ENCODE measurements around the gene ETHE1. TPM values are rescaled to one million over a fixed set of nuclear protein-coding genes. Genes with fewer than 3 reads are reported as not detected.

The ETHE1 gene
- total RNA-seq, 5 donors from 2014 or later (not counting 1 experiment from before 2014, with no cell fraction given), result 19.1 to 39.4 (median 34.7) TPM

DNA sequence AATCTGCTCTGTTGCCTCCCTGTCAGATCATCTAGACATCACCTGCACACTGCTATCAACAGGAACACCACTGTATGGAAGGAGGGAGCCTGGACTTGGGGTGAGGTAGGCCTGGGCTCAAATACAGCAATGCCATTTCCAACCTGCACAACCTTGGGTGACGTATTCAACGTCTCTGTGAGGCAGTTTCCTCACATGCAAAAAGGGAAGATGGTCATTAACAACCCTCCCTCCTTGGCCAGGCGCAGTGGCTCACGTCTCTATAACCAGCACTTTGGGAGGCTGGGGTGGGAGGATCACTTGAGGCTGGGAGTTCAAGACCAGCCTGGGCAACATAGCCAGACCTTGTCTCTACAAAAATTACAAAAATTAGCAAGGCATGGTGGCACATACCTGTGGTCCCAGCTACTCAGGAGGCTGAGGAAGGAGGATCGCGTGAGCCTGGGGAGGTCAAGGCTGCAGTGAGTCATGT lies 35.3 kb upstream of the ETHE1 start:
- Histone ChIP-seq H3K4me1 (ENCODE audit: control insufficient read depth in 1 of 2, extremely low read depth in 1 of 2, insufficient read depth in 2 of 2, low read length in 2 of 2) (peaks cover 20 to 54% of the 10 kb centered on the region in 2 experiments), H3K27me3 (replicated peaks in 1 of 2; ENCODE audit: control insufficient read depth in 2 of 2, extremely low read depth in 1 of 2, insufficient read depth in 2 of 2, low read length in 1 of 2) (no peaks in the 10 kb centered on the region), H3K4me3 (ENCODE audit: control insufficient read depth in 1 of 2, extremely low read depth in 1 of 2, low read length in 1 of 2) (peak overlapping the region; percentile 22 to 29), H3K27ac (ENCODE audit: low read length) (peak overlapping the region; percentile 93), H3K36me3 (ENCODE audit: control insufficient read depth in 2 of 2, extremely low read depth in 1 of 2, insufficient read depth in 1 of 2, low read length in 1 of 2) (peaks cover 0 to 18% of the 10 kb centered on the region in 2 donors), H3K9me3 (no peaks in the 10 kb centered on the region)
- no CpG with 5 or more reads among the region's 6 CpGs for WGBS (ENCODE audit: insufficient coverage)
- H3K27ac Mint-ChIP-seq, result peak overlapping the region; percentile 96 to 98
- no peaks in the 10 kb centered on the region for H3K27me3 Mint-ChIP-seq
- peak in 2 of 35 experiments; percentile 21 to 38 for DNase-seq
- ChIA-PET POLR2A (no interaction called here), CTCF (no interaction called here)
- H3K4me1 Mint-ChIP-seq, result peaks cover 58 to 64% (median 59%) of the 10 kb centered on the region in 3 donors
- no peaks in the 10 kb centered on the region for H3K9me3 Mint-ChIP-seq
- H3K4me3 Mint-ChIP-seq, result peak overlapping the region; percentile 58 to 84 (median 62)
- H3K36me3 Mint-ChIP-seq, result peaks cover 31% of the 10 kb centered on the region
- peak in 1 of 4 experiments; percentile 4 for ATAC-seq (replicated peaks in 1 of 4)

DNA sequence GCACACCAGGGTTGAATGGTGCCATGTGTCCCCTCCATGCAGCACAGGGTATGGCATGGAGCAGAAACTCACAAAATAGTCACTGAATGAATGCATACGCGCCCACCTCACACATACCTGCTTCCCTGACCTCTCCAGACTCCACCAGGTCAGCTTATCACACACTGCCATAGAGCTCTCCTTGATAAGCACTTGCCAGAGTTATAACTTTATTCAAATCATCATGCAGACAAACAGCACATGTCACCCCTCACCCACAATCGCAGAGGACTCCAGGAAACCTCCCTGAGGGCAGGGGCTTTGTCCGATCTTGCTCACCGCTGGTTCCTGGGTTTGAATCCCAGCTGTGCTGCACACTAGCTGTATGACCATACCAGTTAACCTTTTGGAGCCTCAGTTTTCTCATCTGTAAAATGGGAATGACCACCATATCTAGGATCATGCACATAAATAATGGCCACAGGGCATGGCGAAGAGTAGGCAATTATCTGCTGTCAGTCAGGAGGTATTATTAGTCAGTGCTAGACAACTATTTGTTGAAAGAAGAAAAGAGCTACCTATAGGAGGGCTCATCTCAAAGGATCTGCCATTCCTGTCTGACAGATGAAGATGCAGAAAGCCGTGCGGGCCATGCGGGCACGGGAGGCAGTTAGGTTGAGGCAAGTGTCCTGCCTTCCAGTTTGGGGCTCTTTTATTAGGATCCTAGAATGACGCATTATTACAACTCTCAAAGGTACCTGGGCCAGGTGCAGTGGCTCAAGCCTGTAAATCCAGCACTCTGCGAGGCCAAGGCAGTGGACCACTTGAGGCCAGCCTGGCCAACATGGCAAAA lies 34.4 kb upstream of the ETHE1 start:
- Histone ChIP-seq H3K36me3 (ENCODE audit: control insufficient read depth in 2 of 2, extremely low read depth in 1 of 2, insufficient read depth in 1 of 2, low read length in 1 of 2) (peaks cover under 1 to 18% of the 10 kb centered on the region in 2 donors), H3K27ac (ENCODE audit: low read length) (peak overlapping the region; percentile 93), H3K4me1 (ENCODE audit: control insufficient read depth in 1 of 2, extremely low read depth in 1 of 2, insufficient read depth in 2 of 2, low read length in 2 of 2) (peaks cover 20 to 54% of the 10 kb centered on the region in 2 experiments), H3K27me3 (replicated peaks in 1 of 2; ENCODE audit: control insufficient read depth in 2 of 2, extremely low read depth in 1 of 2, insufficient read depth in 2 of 2, low read length in 1 of 2) (no peaks in the 10 kb centered on the region), H3K9me3 (no peaks in the 10 kb centered on the region), H3K4me3 (ENCODE audit: control insufficient read depth in 1 of 2, extremely low read depth in 1 of 2, low read length in 1 of 2) (no peak overlapping the region)
- Mint-ChIP-seq H3K4me1 (peaks cover 56 to 59% (median 58%) of the 10 kb centered on the region in 3 donors), H3K27me3 (no peaks in the 10 kb centered on the region), H3K36me3 (peaks cover 28% of the 10 kb centered on the region), H3K4me3 (peak overlapping the region in 1 of 3 donors; percentile 84), H3K9me3 (no peaks in the 10 kb centered on the region), H3K27ac (peak overlapping the region; percentile 96 to 98)
- no peak for ATAC-seq (replicated peaks in 1 of 4)
- ChIA-PET POLR2A (interaction anchor here in 1 of 2 donors (0.6 kb wide), 1 partner anchor 11 kb away, joined by 3 read pairs; no protein-coding TSS in a partner anchor), CTCF (no interaction called here)
- DNase-seq, result no peak
- 100% methylated on average over 11 of the region's 12 CpGs for WGBS (ENCODE audit: insufficient coverage)

DNA sequence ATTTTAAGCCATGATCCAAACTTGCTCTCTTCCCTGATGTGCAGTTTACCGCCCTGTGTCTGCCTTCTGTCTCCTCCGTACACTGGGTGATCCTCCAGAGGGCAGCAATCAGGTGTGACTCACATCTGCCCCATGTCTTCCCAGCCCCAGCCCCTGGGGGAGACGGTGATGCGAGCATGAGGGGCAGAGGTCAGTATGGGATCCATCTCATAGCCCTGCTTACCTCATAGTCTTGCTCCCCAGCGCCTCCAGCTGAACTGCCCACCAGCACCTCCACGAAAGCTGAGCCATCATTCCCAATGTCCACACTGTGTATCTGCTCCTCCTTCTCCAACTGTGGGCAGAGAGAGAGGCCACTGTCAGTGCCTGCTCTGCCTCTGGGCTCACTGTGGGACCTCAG lies 33.7 kb upstream of the ETHE1 start:
- Histone ChIP-seq H3K4me3 (ENCODE audit: control insufficient read depth in 1 of 2, extremely low read depth in 1 of 2, low read length in 1 of 2) (no peak overlapping the region), H3K4me1 (ENCODE audit: control insufficient read depth in 1 of 2, extremely low read depth in 1 of 2, insufficient read depth in 2 of 2, low read length in 2 of 2) (peaks cover 20 to 54% of the 10 kb centered on the region in 2 experiments), H3K36me3 (ENCODE audit: control insufficient read depth in 2 of 2, extremely low read depth in 1 of 2, insufficient read depth in 1 of 2, low read length in 1 of 2) (peaks cover 6 to 25% of the 10 kb centered on the region in 2 donors), H3K9me3 (no peaks in the 10 kb centered on the region), H3K27ac (ENCODE audit: low read length) (peak overlapping the region; percentile 93), H3K27me3 (replicated peaks in 1 of 2; ENCODE audit: control insufficient read depth in 2 of 2, extremely low read depth in 1 of 2, insufficient read depth in 2 of 2, low read length in 1 of 2) (no peaks in the 10 kb centered on the region)
- H3K27me3 Mint-ChIP-seq, result no peaks in the 10 kb centered on the region
- ATAC-seq (replicated peaks in 1 of 4), result no peak
- peak overlapping the region in 1 of 3 donors; percentile 84 for H3K4me3 Mint-ChIP-seq
- peak in 2 of 35 experiments; percentile 8 to 24 for DNase-seq
- WGBS (ENCODE audit: insufficient coverage), result 95% methylated on average over 2 of the region's 6 CpGs
- peaks cover 58 to 62% (median 59%) of the 10 kb centered on the region in 3 donors for H3K4me1 Mint-ChIP-seq
- POLR2A ChIA-PET, result no interaction called here
- CTCF ChIA-PET, result no interaction called here
- H3K9me3 Mint-ChIP-seq, result no peaks in the 10 kb centered on the region
- H3K27ac Mint-ChIP-seq, result peak overlapping the region; percentile 96 to 98
- peaks cover 28% of the 10 kb centered on the region for H3K36me3 Mint-ChIP-seq

DNA sequence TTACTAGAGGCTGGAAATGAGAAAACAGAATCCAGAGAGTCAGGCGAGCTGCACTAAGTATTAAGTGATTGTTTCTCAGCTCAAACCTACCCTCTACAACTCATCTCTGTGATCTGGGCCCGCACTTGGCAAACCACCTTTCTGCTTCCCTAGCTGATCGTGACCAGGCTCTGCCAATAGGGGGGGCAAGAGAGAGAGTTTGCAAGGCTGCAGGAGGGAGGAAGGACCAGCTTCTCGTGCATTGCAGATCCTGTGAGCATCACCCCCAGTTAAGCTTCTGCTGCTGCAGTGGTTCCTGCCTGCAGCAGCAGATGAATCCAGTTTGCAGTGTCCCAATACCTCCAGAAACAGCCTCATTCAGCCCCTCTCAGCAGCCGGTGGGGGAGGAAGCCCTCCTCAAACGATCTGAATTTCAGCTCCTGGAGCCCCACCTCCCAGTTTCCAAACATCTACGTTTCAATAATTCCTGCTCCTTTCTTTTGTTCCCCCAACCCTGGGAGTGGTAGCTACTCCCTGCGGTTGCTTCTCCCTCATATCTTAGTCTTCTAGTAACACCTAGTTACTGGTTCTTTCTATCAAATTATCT lies 28.3 kb upstream of the ETHE1 start:
- H3K27ac Mint-ChIP-seq, result peak overlapping the region; percentile 58 to 70
- no peaks in the 10 kb centered on the region for H3K9me3 Mint-ChIP-seq
- CTCF ChIA-PET, result interaction anchor here (0.5 to 5.2 kb wide), 17 partner anchors 16 to 200 kb away, joined by 3 to 84 read pairs (median 5); partner anchors contain the start of genes XRCC1 (in 2 of the 2), IRGQ (in 1 of the 2), PINLYP (in 1 of the 2) and SMG9 (in 1 of the 2)
- Histone ChIP-seq H3K27me3 (replicated peaks in 1 of 2; ENCODE audit: control insufficient read depth in 2 of 2, extremely low read depth in 1 of 2, insufficient read depth in 2 of 2, low read length in 1 of 2) (no peaks in the 10 kb centered on the region), H3K27ac (ENCODE audit: low read length) (no peak overlapping the region), H3K36me3 (ENCODE audit: control insufficient read depth in 2 of 2, extremely low read depth in 1 of 2, insufficient read depth in 1 of 2, low read length in 1 of 2) (peaks cover 20 to 62% of the 10 kb centered on the region in 2 donors), H3K4me3 (ENCODE audit: control insufficient read depth in 1 of 2, extremely low read depth in 1 of 2, low read length in 1 of 2) (no peak overlapping the region), H3K4me1 (ENCODE audit: control insufficient read depth in 1 of 2, extremely low read depth in 1 of 2, insufficient read depth in 2 of 2, low read length in 2 of 2) (peaks cover 0 to 11% of the 10 kb centered on the region in 2 experiments), H3K9me3 (no peaks in the 10 kb centered on the region)
- no peaks in the 10 kb centered on the region for H3K27me3 Mint-ChIP-seq
- ATAC-seq (replicated peaks in 1 of 4), result peak; percentile 93 to 98 (median 96)
- WGBS (ENCODE audit: insufficient coverage), result 60% methylated on average over 1 of the region's 8 CpGs
- POLR2A ChIA-PET, result no interaction called here
- peaks cover 14 to 24% (median 17%) of the 10 kb centered on the region in 3 donors for H3K4me1 Mint-ChIP-seq
- H3K36me3 Mint-ChIP-seq, result peaks cover 41% of the 10 kb centered on the region
- no peak overlapping the region for H3K4me3 Mint-ChIP-seq
- DNase-seq, result peak; percentile 59 to 90 (median 80)

DNA sequence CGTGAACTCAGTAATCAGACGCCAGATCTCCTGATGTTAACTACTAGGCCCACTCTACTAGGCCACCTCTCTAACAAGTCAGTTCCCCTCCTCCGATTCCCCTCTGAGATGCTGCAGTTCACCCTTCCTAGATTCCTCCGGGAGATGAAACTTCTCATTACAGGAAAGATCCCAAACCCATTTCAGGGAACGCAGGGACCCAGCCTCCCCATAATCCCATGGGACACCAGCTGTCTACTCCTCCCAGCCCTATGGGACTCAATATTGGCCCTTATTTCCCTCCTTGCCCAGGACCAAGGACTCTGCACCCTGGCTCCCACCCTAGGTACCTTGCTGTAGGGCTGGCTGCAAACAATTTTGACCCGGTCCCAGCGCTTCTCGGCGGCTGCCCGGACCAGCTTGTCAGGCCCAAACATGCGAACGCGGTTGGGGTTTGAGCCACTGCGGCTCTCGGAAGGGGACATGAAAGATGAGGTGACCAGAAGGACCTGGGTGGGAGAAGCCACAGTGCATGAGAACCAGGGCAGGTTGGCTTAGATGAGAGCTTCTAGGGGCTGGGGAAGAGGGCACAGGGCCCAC lies 27.4 kb upstream of the ETHE1 start:
- H3K4me3 Mint-ChIP-seq, result no peak overlapping the region
- peaks cover 11 to 19% (median 14%) of the 10 kb centered on the region in 3 donors for H3K4me1 Mint-ChIP-seq
- CTCF ChIA-PET, result interaction anchor here (0.5 to 5.2 kb wide), 12 partner anchors 17 to 201 kb away, joined by 3 to 84 read pairs (median 5); partner anchors contain the start of genes IRGQ (in 1 of the 2), SMG9 (in 1 of the 2) and XRCC1 (in 1 of the 2)
- POLR2A ChIA-PET, result no interaction called here
- Histone ChIP-seq H3K36me3 (ENCODE audit: control insufficient read depth in 2 of 2, extremely low read depth in 1 of 2, insufficient read depth in 1 of 2, low read length in 1 of 2) (peaks cover 20 to 66% of the 10 kb centered on the region in 2 donors), H3K4me3 (ENCODE audit: control insufficient read depth in 1 of 2, extremely low read depth in 1 of 2, low read length in 1 of 2) (no peak overlapping the region), H3K9me3 (no peaks in the 10 kb centered on the region), H3K27ac (ENCODE audit: low read length) (no peak overlapping the region), H3K4me1 (ENCODE audit: control insufficient read depth in 1 of 2, extremely low read depth in 1 of 2, insufficient read depth in 2 of 2, low read length in 2 of 2) (peaks cover 0 to 10% of the 10 kb centered on the region in 2 experiments), H3K27me3 (replicated peaks in 1 of 2; ENCODE audit: control insufficient read depth in 2 of 2, extremely low read depth in 1 of 2, insufficient read depth in 2 of 2, low read length in 1 of 2) (no peaks in the 10 kb centered on the region)
- no peak overlapping the region for H3K27ac Mint-ChIP-seq
- no peaks in the 10 kb centered on the region for H3K27me3 Mint-ChIP-seq
- ATAC-seq (replicated peaks in 1 of 4), result no peak
- 97% methylated on average over 15 of the region's 15 CpGs for WGBS (ENCODE audit: insufficient coverage)
- no peaks in the 10 kb centered on the region for H3K9me3 Mint-ChIP-seq
- no peak for DNase-seq
- peaks cover 44% of the 10 kb centered on the region for H3K36me3 Mint-ChIP-seq

DNA sequence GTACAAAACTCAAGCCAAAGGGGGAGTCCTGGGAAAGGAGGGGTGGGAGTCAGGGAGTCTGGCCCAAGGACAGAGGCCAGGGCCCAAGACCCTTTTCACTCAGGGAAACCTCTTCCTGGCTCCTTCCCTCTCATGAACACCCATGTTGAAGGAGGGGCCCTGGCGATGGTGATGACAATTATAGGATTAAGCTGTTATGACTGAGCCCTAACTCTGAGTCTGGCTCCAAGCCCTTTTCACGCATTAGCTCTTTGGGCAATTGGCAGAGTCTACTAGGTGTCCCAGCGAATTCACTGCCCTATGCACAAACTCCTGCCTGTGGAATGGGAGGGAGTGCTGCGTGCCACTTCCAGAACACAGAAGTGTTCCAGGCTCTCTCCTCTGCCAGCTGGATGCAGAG lies 26.7 kb upstream of the ETHE1 start:
- Mint-ChIP-seq H3K4me1 (peaks cover 11 to 19% (median 14%) of the 10 kb centered on the region in 3 donors), H3K27ac (peak overlapping the region in 1 of 2 donors; percentile 11), H3K27me3 (no peaks in the 10 kb centered on the region), H3K4me3 (no peak overlapping the region), H3K9me3 (no peaks in the 10 kb centered on the region), H3K36me3 (peaks cover 46% of the 10 kb centered on the region)
- Histone ChIP-seq H3K4me3 (ENCODE audit: control insufficient read depth in 1 of 2, extremely low read depth in 1 of 2, low read length in 1 of 2) (no peak overlapping the region), H3K27me3 (replicated peaks in 1 of 2; ENCODE audit: control insufficient read depth in 2 of 2, extremely low read depth in 1 of 2, insufficient read depth in 2 of 2, low read length in 1 of 2) (no peaks in the 10 kb centered on the region), H3K27ac (ENCODE audit: low read length) (no peak overlapping the region), H3K4me1 (ENCODE audit: control insufficient read depth in 1 of 2, extremely low read depth in 1 of 2, insufficient read depth in 2 of 2, low read length in 2 of 2) (peaks cover 0 to 10% of the 10 kb centered on the region in 2 experiments), H3K36me3 (ENCODE audit: control insufficient read depth in 2 of 2, extremely low read depth in 1 of 2, insufficient read depth in 1 of 2, low read length in 1 of 2) (peaks cover 20 to 70% of the 10 kb centered on the region in 2 donors), H3K9me3 (no peaks in the 10 kb centered on the region)
- DNase-seq, result no peak
- POLR2A ChIA-PET, result interaction anchor here in 1 of 2 donors (0.8 kb wide), 1 partner anchor 16 kb away, joined by 3 read pairs; no protein-coding TSS in a partner anchor
- no peak for ATAC-seq (replicated peaks in 1 of 4)
- 100% methylated on average over 2 of the region's 4 CpGs for WGBS (ENCODE audit: insufficient coverage)
- CTCF ChIA-PET, result interaction anchor here in 1 of 2 donors (5.2 kb wide), 1 partner anchor 41 kb away, joined by 84 read pairs; the partner anchor contains the start of gene IRGQ

Data from T-cell (primary cell).